ENCODE data around the gene KSR2. TPM values are rescaled to one million over a fixed set of nuclear protein-coding genes. Genes with fewer than 3 reads are reported as not detected.

The KSR2 gene
- total RNA-seq, 1 experiment from 2014 or later: 1.3 TPM

- no peak overlapping the region for H3K27ac Mint-ChIP-seq
- H3K27me3 Mint-ChIP-seq (ENCODE audit: low read depth): peaks cover 2% of the 10 kb centered on the region; the same call in 1 of the 2 replicates
- Histone ChIP-seq H3K79me1 (ENCODE audit: insufficient read depth, low read depth, low read length, poor library complexity, severe bottlenecking) (no peaks in the 10 kb centered on the region), H3K4ac (ENCODE audit: low read depth, low read length) (no peak overlapping the region), H2BK12ac (ENCODE audit: insufficient read length, low read depth, low read length) (no peak overlapping the region), H3K4me2 (ENCODE audit: insufficient read depth, insufficient read length, low read length) (no peak overlapping the region), H3K4me1 (ENCODE audit: insufficient read depth, low read length) (no peaks in the 10 kb centered on the region), H3K9me3 (ENCODE audit: control insufficient read depth, low read depth, low read length) (no peaks in the 10 kb centered on the region), H3K56ac (ENCODE audit: insufficient read length, low read depth, low read length) (no peak overlapping the region), H3K23me2 (ENCODE audit: insufficient read length, low read depth, low read length, poor library complexity, severe bottlenecking) (no peaks in the 10 kb centered on the region), H2BK5ac (ENCODE audit: insufficient read length, low read length) (no peak overlapping the region), H3K27ac (ENCODE audit: insufficient read length, low read depth, low read length) (no peak overlapping the region), H2AFZ (ENCODE audit: low read length) (no peak overlapping the region), H3K27me3 (ENCODE audit: insufficient read depth, low read length) (no peaks in the 10 kb centered on the region), H2AK5ac (ENCODE audit: insufficient read length, low read length) (no peak overlapping the region), H2BK20ac (ENCODE audit: low read depth, low read length, poor library complexity, severe bottlenecking) (no peak overlapping the region), H4K5ac (ENCODE audit: insufficient read length, low read depth, low read length) (no peak overlapping the region), H3T11ph (ENCODE audit: low read length) (no peak overlapping the region), H4K91ac (ENCODE audit: insufficient read length, low read depth, low read length) (no peak overlapping the region), H4K8ac (replicated peaks; ENCODE audit: insufficient read length, low read depth, low read length) (no peak overlapping the region), H3K23ac (ENCODE audit: insufficient read length, low read depth, low read length) (no peak overlapping the region), H2BK120ac (ENCODE audit: low read depth, low read length, poor library complexity, severe bottlenecking) (no peak overlapping the region), H3K9ac (ENCODE audit: extremely low read depth, insufficient read length, low read length) (no peak overlapping the region), H4K20me1 (ENCODE audit: control insufficient read depth, insufficient read depth, insufficient read length) (no peaks in the 10 kb centered on the region), H3K18ac (ENCODE audit: insufficient read length, low read depth, low read length) (no peak overlapping the region), H3K79me2 (ENCODE audit: insufficient read depth, low read length) (no peaks in the 10 kb centered on the region), H2BK15ac (ENCODE audit: low read depth, low read length) (no peak overlapping the region), H3K14ac (ENCODE audit: insufficient read depth, low read length) (no peak overlapping the region)
- DNase-seq: no peak
- no peaks in the 10 kb centered on the region for H3K4me1 Mint-ChIP-seq
- no CpG with 5 or more reads among the region's 4 CpGs for WGBS (ENCODE audit: extremely low coverage, insufficient read length, low lambda C conversion rate)
- no peaks in the 10 kb centered on the region for H3K9me3 Mint-ChIP-seq
- no peak for TF ChIP-seq CTCF (conservative IDR thresholded peaks at IDR 0.05)
- no peak overlapping the region for H3K4me3 Mint-ChIP-seq
- H3K36me3 Mint-ChIP-seq (ENCODE audit: insufficient read depth in 1 of 3, low read depth in 3 of 3): no peaks in the 10 kb centered on the region; a peak in 1 of 7 replicates
Observed at GRCh38 chr12:117444781-117445180, 524.0 kb downstream of the KSR2 start.

Data from H9 (cell line).